ENCODE results near the gene YJU2. TPM values are rescaled to one million over a fixed set of nuclear protein-coding genes. Genes with fewer than 3 reads are reported as not detected.

The YJU2 gene
- total and polyA plus RNA-seq, 8 donors: 9.8 to 32.0 (median 12.6) TPM

Other genes starting within 250 kb of the YJU2 start
- gene PIAS4, start 239.3 kb upstream of the YJU2 start, total RNA-seq: 10 to 100 TPM; 13.4 to 25.3 (median 16.1) TPM
- 10 to 100 TPM; 12.8 to 14.8 TPM for gene PIAS4, start 239.3 kb upstream of the YJU2 start, polyA plus RNA-seq
- gene ZBTB7A, start 180.2 kb upstream of the YJU2 start, total RNA-seq: 10 to 100 TPM; 10.9 to 25.0 (median 15.6) TPM
- 1 to 10 TPM; 6.1 to 9.3 TPM for gene ZBTB7A, start 180.2 kb upstream of the YJU2 start, polyA plus RNA-seq
- 10 to 100 TPM; 52.4 to 78.1 (median 70.0) TPM for gene MAP2K2, start 123.0 kb upstream of the YJU2 start, total RNA-seq
- 100 to 1,000 TPM; 107 to 183 TPM for gene MAP2K2, start 123.0 kb upstream of the YJU2 start, polyA plus RNA-seq
- under 1 TPM in 1 of 6 donors, not detected in 5; 0.67 TPM for gene CREB3L3, start 93.4 kb upstream of the YJU2 start, total RNA-seq
- gene CREB3L3, start 93.4 kb upstream of the YJU2 start, polyA plus RNA-seq: under 1 TPM in 1 of 2 donors, not detected in 1; 0.27 TPM
- gene SIRT6, start 64.5 kb upstream of the YJU2 start, total RNA-seq: 10 to 100 TPM; 10.9 to 16.6 (median 12.4) TPM
- gene SIRT6, start 64.5 kb upstream of the YJU2 start, polyA plus RNA-seq: 10 to 100 TPM; 30.8 to 47.4 TPM
- gene ANKRD24, start 64.4 kb upstream of the YJU2 start, total RNA-seq: 1 to 10 TPM in 5 of 6 donors, under 1 TPM in 1; 0.70 to 2.6 (median 1.5) TPM
- gene ANKRD24, start 64.4 kb upstream of the YJU2 start, polyA plus RNA-seq: 10 to 100 TPM in 1 of 2 donors, 1 to 10 TPM in 1; 7.8 to 14.2 TPM
- 1 to 10 TPM in 4 of 6 donors, not detected in 2; 1.1 to 2.2 (median 1.3) TPM for gene EBI3, start 17.6 kb upstream of the YJU2 start, total RNA-seq
- under 1 TPM; 0.52 to 0.87 TPM for gene EBI3, start 17.6 kb upstream of the YJU2 start, polyA plus RNA-seq
- not detected for gene SHD, start 32.2 kb downstream of the YJU2 start, total RNA-seq
- not detected for gene SHD, start 32.2 kb downstream of the YJU2 start, polyA plus RNA-seq
- under 1 TPM in 2 of 6 donors, not detected in 4; 0.16 to 0.28 TPM for gene TMIGD2, start 55.3 kb downstream of the YJU2 start, total RNA-seq
- not detected for gene TMIGD2, start 55.3 kb downstream of the YJU2 start, polyA plus RNA-seq
- under 1 TPM in 1 of 6 donors, not detected in 5; 0.50 TPM for gene FSD1, start 57.5 kb downstream of the YJU2 start, total RNA-seq
- gene FSD1, start 57.5 kb downstream of the YJU2 start, polyA plus RNA-seq: under 1 TPM in 1 of 2 donors, not detected in 1; 0.21 TPM
- gene STAP2, start 91.7 kb downstream of the YJU2 start, total RNA-seq: 10 to 100 TPM; 17.4 to 45.4 (median 23.3) TPM
- 10 to 100 TPM; 46.6 to 65.5 TPM for gene STAP2, start 91.7 kb downstream of the YJU2 start, polyA plus RNA-seq
- gene MPND, start 96.5 kb downstream of the YJU2 start, total RNA-seq: 10 to 100 TPM; 11.8 to 20.0 (median 14.9) TPM
- 10 to 100 TPM; 16.7 to 18.9 TPM for gene MPND, start 96.5 kb downstream of the YJU2 start, polyA plus RNA-seq
- gene SH3GL1, start 153.5 kb downstream of the YJU2 start, total RNA-seq: 10 to 100 TPM; 25.9 to 31.1 (median 27.5) TPM
- 10 to 100 TPM; 27.1 to 34.2 TPM for gene SH3GL1, start 153.5 kb downstream of the YJU2 start, polyA plus RNA-seq
- gene CHAF1A, start 155.6 kb downstream of the YJU2 start, total RNA-seq: 1 to 10 TPM; 2.8 to 5.0 (median 3.9) TPM
- gene CHAF1A, start 155.6 kb downstream of the YJU2 start, polyA plus RNA-seq: 1 to 10 TPM; 3.8 to 4.3 TPM
- gene UBXN6, start 210.7 kb downstream of the YJU2 start, total RNA-seq: 10 to 100 TPM; 57.2 to 79.3 (median 67.0) TPM
- gene UBXN6, start 210.7 kb downstream of the YJU2 start, polyA plus RNA-seq: 100 to 1,000 TPM; 110 to 130 TPM
- 10 to 100 TPM; 12.8 to 23.4 (median 16.3) TPM for gene HDGFL2, start 225.2 kb downstream of the YJU2 start, total RNA-seq
- 10 to 100 TPM; 32.8 to 32.9 TPM for gene HDGFL2, start 225.2 kb downstream of the YJU2 start, polyA plus RNA-seq

All from pancreas (tissue), 8 donors.